ENCODE data around the gene LRRC51.

DNA sequence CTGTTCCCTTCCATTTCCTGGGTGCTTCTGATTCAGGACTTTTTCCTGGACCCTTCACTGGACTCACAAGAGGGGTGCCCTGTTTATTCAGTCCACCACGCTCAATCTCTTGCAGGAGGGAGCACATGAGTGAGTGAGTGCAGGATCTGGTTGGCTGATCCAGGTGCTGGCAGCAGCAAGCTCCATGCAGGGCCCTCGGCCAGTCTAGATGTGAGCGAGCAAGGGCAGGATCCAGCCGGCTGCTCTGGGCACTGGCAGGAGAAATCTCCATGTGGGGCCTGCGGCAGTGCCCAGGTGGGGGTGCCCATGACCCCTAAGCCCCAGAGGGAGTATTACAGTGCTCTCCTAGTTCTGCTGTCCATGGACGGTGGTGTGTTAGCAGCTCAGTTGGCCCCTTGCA is 43.4 kb downstream of the LRRC51 start:
- TF ChIP-seq, protein P1, sequence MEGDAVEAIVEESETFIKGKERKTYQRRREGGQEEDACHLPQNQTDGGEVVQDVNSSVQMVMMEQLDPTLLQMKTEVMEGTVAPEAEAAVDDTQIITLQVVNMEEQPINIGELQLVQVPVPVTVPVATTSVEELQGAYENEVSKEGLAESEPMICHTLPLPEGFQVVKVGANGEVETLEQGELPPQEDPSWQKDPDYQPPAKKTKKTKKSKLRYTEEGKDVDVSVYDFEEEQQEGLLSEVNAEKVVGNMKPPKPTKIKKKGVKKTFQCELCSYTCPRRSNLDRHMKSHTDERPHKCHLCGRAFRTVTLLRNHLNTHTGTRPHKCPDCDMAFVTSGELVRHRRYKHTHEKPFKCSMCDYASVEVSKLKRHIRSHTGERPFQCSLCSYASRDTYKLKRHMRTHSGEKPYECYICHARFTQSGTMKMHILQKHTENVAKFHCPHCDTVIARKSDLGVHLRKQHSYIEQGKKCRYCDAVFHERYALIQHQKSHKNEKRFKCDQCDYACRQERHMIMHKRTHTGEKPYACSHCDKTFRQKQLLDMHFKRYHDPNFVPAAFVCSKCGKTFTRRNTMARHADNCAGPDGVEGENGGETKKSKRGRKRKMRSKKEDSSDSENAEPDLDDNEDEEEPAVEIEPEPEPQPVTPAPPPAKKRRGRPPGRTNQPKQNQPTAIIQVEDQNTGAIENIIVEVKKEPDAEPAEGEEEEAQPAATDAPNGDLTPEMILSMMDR (IDR thresholded peaks at IDR 0.05), result no peak
- TF ChIP-seq ZFX (IDR thresholded peaks at IDR 0.05; ENCODE audit: borderline replicate concordance), result no peak
